Activated CD8-positive, alpha-beta memory T cell treated with anti-CD3 and anti-CD28 coated beads, Interleukin-2, amount 50 U/mL, for 48 hours (primary cell): ENCODE measurements around the gene GALNT17.

ENCODE experiments used
- DNase-seq: peaks from one replicate; pipeline ENCODE4 v3.0.0-alpha.2; 2020

GALNT17 gene

DNA sequence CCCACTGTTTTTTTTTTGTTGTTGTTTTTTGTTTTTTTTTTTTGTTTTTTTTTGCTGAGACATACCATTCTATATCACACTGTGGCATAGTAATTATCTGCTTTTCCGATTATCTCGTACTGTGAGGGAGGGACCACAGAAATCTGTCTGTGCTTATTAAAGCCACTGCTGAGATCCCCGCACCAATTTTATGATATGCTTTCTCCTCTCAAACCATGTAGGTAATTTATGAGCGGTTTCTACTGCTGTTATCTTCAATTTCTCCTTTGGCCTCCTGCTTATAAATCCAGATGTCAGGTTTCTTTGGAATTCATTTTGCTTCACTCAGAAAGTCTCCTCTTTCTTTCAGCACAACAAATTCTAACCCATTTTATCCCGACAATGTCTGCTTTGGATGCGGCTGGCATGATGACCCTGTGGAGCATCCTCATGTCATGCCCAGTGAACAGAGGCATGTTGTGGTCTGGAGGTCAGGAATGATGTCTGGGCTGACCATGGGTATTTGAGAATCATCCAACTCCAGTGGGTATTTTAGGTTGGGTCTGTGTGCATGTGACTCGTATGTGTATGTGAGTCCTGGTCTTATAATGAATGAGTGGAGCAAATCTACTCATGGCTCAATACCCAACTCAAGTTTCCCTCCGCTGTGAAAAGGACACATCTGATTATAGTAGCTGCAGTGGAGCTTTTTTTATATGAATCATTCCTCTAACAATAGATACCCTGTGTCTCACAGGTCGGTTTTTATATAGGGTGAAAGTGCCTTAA, 213.4 kb downstream of the GALNT17 start:
- DNase-seq = no peak

DNA sequence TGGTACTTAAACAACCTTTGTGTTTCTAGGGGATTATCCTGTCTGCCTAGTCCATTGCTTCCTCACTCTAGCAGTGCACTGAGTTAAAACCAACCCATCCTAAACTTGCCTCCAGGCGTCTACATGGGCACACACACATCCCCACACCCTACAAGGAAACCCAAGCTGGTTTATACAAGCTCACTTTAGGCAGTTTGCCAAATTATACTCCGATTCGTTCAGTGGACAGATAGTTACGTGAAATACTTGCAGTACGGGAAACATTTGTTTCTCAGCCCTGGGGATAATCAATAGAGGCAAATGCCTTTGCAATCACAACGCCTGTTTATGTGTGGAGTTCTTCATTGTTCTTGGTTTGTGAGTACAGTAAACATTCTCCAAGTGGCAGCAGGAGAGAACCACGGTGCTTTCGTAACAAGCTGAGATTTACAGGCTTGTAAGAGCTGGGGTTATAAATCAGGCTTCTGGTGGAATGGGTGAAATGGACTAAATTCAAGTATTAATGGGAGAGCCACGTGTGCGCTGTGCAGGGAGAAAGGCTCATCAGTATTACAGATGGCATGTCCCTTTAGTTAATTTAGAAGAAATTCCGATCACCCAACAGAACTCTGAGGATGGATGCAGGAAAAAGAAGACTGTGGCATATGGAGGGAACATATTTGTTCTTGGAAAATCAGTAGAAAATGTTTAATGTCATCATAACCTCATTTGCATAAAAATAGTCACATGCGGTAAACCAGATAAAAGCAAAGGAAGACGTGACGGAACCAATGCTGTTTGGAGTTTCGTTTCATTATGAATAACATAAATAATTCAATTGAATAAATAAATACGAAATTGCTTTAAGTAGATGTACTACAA, 217.1 kb downstream of the GALNT17 start:
- no peak for DNase-seq

DNA sequence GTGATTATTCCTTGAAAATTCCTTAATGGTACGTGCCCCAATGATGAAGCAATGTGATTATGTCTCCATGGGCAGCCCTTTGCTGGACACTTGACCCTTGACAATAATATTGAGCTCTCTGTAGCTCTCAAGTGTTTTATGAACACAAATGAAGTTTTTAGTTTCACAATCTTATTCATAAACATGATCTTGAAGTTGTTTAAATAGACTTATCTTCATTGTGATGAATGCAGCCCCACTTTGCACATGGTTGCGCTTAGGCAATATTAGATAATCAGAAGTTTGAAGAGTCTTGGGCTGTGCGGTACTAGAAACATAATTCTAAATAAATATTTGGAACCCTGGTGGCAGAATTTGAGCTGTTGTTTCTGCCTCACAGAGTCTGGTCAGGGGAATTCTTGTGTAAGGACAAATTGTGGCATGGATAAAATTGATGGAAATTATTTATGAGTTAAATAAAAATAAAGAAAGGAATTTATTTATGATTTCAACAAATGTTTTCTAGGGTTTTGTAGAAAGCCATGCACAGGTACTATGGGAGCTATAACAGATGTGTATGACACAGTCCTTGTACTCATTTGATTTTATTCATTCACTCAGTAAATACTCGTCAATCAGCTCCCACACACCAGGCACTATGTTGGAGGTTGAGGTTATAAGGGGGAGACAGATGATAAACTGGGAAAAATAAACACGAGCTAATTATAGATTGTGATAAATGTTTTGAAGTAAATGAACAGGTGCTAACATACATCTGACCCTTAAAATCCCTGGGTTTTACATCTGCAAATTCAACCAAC, 217.9 kb downstream of the GALNT17 start:
- DNase-seq = no peak

DNA sequence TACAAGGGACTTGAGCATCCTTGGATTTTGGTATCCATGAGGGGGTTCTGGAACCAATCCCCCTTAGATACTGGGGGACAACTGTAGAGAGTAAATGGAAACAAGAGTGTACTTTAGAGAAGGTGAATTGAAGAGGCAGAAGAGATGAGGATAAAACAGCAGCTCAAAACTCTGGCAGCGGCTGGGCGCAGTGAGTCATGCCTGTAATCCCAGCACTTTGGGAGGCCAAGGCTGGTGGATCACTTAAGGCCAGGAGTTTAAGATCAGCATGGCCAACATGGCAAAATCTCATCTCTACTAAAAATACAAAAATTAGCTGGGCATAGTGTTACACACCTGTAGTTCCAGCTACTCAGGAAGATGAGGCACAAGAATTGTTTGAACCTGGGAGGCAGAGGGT, 218.7 kb downstream of the GALNT17 start:
- DNase-seq = no peak

DNA sequence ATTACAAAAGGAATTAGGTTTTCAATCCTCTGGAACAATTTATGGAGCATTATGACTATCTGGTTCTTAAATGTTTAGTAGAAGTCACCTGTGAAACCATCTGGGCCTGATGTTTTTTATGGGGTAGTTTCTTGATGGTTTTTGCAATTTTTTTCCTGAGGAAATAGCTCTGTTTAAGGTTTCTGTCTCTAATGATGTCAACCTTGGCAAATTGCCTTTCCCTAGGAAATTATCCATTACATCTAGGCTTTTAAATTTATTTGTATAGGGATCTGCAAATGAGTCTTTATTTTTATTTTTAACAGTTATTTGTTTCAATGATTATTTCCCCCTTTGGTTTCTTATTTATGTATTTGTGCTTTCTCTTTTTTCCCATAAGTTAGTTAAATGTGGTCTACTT, 222.8 kb downstream of the GALNT17 start:
- DNase-seq = no peak

DNA sequence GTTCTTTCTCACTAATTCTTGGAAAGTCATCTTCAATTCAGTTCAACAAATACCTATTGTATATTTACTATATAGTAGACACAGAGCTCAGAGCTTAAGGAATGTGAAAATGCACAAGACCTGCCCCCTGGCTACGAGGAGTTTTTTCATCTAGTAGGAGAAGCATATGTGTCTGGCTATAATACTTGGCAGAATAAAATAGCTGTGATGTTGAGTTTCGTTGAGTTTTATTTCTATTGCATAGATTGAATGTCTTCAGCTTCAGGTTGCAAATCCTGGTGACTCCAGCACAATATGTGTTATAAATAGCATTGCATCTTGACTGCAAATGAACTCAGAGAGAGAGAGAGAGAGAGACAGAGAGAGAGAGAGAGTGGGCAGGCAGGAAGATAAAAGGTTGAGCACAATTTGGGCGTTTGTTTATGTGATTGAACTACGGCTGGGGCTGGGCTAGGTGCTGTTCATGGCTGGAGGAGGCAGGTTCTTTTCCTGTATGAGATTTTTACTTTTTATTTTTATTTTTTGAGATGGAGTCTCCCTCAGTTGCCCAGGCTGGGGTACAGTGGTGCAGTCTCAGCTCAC, 229.6 kb downstream of the GALNT17 start:
- DNase-seq = no peak

DNA sequence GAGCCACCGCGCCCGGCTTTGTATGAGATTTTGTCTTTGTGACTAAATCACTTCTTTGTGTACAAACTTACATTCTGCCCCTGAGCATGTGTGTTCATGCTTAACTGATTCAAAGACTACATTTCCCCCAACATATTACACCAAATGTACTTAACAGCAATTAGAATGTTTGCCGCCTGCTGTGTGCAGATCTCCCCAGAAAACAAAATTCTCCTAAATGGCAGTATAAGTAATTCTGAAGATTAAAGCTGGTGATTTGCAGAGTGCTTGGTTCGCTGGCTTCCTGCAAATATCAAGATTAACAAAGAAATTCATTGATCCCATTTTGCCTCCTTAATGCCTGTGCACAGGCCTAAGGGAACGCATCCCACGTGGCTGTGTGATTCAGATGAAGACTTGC, 230.3 kb downstream of the GALNT17 start:
- DNase-seq = no peak

DNA sequence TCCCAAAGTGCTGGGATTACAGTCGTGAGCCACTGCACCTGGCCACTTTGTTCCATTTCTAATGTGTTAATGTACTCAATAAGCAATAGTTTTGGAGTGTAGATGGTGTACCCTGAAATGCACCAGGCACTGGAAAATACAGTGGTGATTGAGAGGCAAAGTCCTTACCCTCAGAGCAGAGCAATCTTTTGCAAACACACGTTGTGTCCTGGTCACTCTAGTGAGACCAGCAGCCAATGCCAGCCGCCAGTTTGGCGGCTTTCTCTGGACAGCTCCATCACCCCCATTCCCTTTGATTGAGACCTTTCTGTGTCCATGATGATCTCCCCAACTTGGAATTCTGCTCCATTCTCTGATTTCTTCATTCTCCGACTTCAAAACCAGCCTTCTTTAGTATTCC, 231.3 kb downstream of the GALNT17 start:
- no peak for DNase-seq

DNA sequence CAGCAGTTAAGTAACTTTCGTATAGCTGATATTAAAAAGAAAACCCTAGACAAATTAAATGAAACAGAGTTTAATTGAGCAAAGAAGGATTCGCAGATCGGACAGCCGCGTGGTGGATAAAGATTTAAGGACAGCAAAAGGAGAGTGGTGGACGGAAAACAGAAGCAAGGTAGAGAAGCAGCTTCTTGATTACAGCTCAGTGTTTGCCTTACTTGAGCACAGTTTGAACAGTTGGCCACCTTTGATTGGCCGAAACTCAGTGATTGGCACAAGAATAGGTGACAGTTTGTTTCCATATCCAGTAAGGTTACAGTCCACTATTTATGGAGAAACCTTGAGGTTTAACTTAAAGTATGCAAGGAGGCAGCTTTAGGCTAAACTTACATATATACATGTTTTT, 231.7 kb downstream of the GALNT17 start:
- DNase-seq = no peak

DNA sequence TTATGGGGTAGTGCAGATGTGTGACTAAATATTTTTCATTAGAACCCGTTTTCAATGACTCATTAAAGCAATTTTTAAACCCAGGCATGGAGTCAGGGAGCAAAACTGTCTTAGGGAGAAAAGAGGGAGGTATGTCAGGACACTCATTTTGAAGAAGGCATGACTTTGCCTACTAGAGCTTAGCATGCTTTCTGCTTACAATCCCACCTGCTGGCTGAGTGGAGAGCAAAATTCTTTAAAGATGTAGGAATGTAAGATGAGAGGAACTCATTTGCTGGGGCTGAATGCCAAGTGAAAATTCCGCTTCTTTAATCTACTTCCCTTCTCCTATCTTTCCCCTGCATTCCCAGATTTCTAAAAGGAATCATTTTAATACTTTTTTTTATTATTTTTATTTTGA, 232.6 kb downstream of the GALNT17 start:
- DNase-seq = no peak

DNA sequence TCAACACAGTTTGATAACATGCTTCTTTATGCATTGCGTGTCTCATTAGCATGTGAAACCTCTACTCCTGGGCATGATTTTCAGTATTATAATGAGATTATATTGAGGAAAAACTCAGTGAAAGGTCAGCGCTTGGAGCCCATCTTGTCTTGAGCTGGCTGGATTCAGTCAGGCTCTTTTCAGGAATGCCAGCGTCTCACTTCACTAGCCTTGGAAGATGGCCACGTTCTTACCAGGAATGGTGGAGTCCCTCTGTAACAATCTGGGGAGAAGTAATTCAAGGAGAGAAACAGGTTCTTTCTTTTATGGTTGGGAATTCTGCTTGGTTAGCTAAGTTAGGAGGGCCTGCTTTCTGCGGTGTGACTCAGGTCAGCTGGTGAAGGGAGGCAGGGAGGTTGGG, 241.0 kb downstream of the GALNT17 start:
- no peak for DNase-seq

DNA sequence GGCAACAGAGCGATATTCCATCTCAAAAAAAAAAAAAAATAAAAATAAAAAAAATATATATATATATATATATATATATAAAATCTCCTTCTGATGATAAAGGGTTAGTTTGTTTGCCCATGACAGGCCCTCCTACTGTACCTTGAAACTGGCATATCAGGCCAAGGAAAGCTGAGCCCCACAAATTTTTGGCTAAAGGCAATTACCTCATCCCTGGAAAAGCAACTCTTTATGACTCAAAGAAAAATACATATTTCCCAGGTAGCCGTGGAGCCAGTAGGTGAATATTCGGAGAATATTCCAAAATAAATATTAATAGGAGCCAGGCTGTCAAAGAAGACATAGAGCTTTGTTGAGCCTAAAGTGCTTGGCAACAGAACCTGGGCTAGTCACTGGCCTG, 245.1 kb downstream of the GALNT17 start:
- no peak for DNase-seq

DNA sequence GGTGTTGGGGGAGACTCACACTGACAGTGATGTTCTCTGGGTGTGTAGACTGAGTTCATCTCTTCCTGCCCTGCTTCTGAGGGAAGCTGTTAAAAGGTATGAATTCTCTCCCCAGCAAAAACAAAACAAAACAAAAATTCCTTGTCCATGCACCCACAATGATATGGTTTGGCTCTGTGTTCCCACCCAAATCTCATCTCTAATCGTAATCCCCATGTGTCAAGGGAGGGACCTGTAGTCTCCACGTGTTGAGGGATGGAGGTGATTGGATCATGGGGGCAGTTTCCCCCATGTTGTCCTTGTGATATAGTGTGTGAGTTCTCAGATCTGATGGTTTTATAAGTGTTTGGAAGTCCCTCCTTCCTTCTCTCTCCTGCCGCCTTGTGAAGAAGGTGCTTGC, 245.5 kb downstream of the GALNT17 start:
- no peak for DNase-seq

DNA sequence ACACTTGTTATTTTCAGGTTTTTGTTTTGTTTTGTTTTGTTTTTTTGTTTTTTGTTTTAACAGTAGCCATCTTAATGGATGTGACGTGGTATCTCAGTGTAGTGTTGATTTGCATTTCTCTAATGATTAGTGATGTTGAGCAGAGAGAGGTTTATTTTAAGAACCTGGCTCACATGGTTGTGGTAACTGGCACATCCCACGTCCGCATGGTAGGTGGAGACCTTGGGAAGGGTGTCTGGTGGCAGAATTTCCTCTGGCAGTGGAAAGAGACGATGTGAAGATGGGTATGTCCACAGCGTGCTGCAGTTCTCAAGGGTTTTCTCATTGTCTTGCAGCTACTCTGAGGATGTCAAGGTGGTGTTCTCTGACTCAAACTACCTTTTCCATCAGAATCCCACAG, 252.2 kb downstream of the GALNT17 start:
- no peak for DNase-seq

DNA sequence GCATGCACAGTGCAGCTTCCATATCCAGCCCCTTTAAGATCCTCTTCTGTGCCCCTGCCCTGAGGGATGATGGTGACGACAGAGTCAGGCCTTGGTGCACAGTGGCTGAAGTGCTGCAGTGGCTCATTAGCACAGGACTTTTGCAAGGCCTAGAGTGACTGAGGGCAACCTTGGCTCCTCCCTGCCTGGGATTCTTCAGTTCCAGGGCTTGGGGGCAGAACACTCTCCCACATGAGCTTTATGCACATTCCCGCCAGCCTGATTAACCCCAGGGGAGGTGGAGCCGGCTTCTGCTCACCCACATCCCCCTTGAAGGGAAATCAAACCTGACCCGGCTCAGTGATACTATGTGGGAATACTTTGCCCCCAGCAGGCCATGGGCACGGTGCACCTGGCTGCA, 253.4 kb downstream of the GALNT17 start:
- DNase-seq = no peak

DNA sequence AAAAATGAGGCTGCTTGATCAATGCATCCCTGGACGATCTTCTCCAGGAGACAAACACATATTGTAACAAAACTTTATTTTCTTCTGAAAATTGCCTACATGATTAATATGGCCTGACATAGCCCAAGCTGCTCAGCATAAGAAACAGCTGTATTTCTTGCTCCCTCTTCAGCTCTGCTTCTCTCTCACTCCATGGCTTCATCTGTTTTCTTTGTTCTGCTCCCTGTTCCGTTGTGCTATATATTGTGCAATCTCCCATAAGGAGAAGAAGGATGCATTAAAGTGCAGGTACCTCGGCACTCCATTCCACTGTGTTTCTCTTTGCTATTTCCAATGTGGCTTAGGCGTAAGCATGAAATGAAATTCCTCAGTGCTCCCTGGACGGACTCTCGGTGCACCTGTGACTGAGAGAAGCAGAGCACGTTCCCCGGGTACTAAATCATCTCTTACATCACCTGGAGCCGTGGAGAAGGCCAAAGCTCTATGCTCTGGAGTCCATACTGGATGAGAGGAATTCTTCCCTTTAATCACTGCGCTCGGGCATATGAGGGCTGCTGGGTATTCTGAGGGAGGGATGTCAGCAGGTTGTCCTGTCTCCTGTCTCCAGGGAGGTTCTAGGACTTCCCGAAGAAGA, 254.3 kb downstream of the GALNT17 start:
- no peak for DNase-seq

DNA sequence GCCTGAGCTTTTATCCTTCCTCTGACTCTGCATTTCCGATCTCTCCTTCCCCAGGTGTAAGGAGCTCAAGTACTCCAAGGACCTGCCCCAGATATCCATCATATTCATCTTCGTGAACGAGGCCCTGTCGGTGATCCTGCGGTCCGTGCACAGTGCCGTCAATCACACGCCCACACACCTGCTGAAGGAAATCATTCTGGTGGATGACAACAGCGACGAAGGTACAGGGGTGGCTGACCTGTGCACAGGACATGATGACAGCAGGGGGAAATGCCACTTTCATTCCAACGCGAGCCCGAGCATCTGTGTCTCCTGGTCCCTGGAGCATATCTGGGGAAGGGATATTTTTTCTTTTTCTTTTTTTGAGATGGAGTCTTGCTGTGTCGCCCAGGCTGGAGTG, 256.2 kb downstream of the GALNT17 start:
- DNase-seq = no peak

DNA sequence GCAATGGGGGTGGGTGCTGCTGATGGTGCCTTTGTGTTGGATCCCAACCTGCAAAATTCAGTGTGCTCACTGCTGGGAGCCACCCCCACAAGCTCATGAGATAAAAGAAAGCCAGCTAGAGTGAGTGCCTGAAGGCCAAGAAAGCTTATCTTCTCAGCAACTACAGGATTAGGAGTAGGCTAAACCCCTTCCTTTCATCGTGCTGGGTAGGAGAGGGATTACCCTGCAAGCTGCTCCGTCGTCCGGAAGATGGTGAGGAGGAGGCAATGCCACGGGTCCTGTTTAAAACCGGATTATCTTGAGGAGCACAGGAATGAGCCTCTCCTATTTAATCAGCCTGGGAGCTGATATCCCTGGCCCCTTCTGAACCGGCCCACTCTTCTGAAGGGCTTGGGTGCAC, 258.0 kb downstream of the GALNT17 start:
- DNase-seq = no peak

DNA sequence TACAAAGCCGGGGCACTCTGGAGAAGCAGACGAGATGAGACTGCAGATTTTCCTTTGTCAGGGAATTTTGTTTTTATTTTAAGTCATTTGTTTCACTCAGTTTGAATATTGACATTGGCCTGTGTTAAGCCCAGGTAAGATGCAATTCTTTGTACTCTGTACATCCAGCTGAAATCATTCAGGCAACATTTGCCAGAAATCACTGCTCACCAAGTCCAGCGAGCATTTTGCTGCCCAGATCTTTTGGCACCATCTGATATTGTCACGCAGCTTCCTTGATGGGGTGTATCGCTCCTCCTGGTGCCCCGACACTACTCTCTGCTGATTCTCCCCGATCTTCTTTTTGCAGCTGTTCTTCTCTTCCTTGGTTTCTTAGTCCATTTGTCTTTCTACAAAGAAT, 261.7 kb downstream of the GALNT17 start:
- no peak for DNase-seq

DNA sequence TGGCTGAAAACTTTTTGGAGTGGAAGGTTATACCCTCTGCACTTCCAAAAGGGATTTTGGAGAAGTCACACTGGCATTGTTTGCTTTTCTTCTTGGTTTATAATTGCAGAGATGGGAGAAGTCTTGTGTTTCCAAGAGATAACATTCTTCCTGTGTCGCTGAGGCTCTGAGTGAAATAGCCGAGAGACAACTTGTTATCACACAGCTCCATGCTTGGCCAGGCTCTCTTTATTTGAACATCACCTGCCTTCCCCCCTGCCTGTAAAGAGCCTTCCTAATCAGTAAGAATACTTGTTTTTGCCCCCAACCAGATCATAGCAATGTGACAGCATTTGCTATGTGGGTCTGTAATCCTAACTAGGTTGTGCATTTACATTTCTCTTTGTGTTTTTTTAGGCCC, 270.7 kb downstream of the GALNT17 start:
- DNase-seq = no peak

DNA sequence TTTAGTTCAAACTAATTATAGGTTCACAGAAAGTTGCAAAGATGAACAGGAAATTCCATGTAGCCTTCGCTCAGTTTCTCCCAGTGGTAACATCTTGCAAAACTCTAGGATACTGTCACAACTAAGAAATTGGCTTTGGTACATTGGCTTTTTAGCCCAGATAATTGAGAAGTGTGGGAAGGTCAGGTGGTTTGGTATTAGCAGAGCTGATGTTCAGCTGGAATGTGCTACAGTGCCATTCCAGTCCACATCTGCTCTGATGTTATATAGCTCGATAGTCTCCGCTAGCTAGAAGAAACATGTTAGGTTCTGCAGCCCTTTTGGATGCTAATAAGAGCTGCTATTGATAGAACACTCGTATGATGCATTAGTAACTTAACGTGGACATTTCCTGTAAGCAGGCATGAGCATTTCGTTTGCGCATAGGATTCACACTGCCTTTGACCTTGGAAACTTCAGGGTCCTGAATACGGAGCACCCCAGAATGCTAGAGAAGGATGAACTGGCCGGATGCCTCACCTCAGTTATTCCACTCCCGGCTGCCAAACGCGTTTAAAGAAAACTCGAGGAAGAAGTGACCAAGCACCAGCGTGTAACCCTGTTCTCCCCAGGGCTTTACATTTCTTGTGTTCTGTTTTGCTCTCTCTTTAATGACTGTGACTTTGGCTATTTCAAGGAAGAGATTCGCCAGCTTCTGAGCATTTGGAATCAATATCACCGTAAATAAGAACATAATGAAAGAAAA, 271.4 kb downstream of the GALNT17 start:
- no peak for DNase-seq
